PC-3 (cell line): Measurements from ENCODE around the gene METTL26. TPM values are rescaled to one million over a fixed set of nuclear protein-coding genes. Genes with fewer than 3 reads are reported as not detected.

ENCODE experiments used
- ATAC-seq: fragments of 200-7000 bp; cut with Tn5 transposase; 2 replicates; pipeline ENCODE4 v1.9.1; 2020; ENCODE audit warnings: mild to moderate bottlenecking, moderate library complexity
- BruUV-seq: library from RNA; stranded (reverse); fragments of 400-500 nt; replicated peaks from 2 replicates; lab custom pipeline; 2021; lab: Mats Ljungman, UMichigan
- CTCF ChIA-PET: fragments of 300-600 bp; sonication (Branson Sonifier 250); formaldehyde crosslinking; loops from one replicate; lab custom pipeline; 2022; ENCODE audit warnings: antibody characterized with exemption; lab: Charles Lee
- POLR2A ChIA-PET: fragments of 300-600 bp; sonication (Branson Sonifier 250); formaldehyde crosslinking; loops from one replicate; lab custom pipeline; 2022; ENCODE audit warnings: antibody characterized with exemption; ENCODE audit not compliant: unreplicated experiment; lab: Charles Lee
- DNase-seq: peaks from one replicate; pipeline ENCODE4 v3.0.0-alpha.2; 2015
- H2AFZ ChIP-seq: fragments of 300-600 bp; sonication (generic); 2 replicates; pipeline ENCODE4 v1.6.0; 2016; ENCODE audit warnings: antibody characterized with exemption, low read length
- H3F3A ChIP-seq: fragments of 300-600 bp; sonication (generic); one replicate; pipeline ENCODE4 v1.6.0; 2017; ENCODE audit warnings: antibody characterized with exemption, low read length, control low read depth, mild to moderate bottlenecking; ENCODE audit not compliant: unreplicated experiment
- H3K27ac ChIP-seq: fragments of 300-600 bp; sonication (generic); 2 replicates; pipeline ENCODE4 v1.5.1; 2016; ENCODE audit warnings: mild to moderate bottlenecking, low read length
- H3K27me3 ChIP-seq: fragments of 300-600 bp; sonication (generic); 2 replicates; pipeline ENCODE4 v1.6.1; 2016; ENCODE audit warnings: low read length, mixed read lengths
- H3K36me3 ChIP-seq: fragments of 300-600 bp; sonication (generic); 2 replicates; pipeline ENCODE4 v1.6.1; 2016; ENCODE audit warnings: low read depth, mixed run types, low read length, mixed read lengths
- H3K4me1 ChIP-seq: fragments of 300-600 bp; sonication (generic); 2 replicates; pipeline ENCODE4 v1.5.1; 2016; ENCODE audit warnings: low read length; ENCODE audit not compliant: insufficient read depth
- H3K4me2 ChIP-seq: fragments of 300-600 bp; sonication (generic); 2 replicates; pipeline ENCODE4 v1.6.0; 2016; ENCODE audit warnings: low read length
- H3K4me3 ChIP-seq: fragments of 300-600 bp; sonication (generic); 2 replicates; pipeline ENCODE4 v1.5.1; 2016; ENCODE audit warnings: mild to moderate bottlenecking, low read length, mixed read lengths
- H3K79me2 ChIP-seq: fragments of 300-600 bp; sonication (generic); 2 replicates; pipeline ENCODE4 v1.6.1; 2017; ENCODE audit warnings: low read length, mixed read lengths
- H3K9ac ChIP-seq: fragments of 300-600 bp; sonication (generic); 2 replicates; pipeline ENCODE4 v1.6.0; 2016; ENCODE audit warnings: mild to moderate bottlenecking, low read length
- H3K9me2 ChIP-seq: fragments of 300-600 bp; sonication (generic); replicated peaks from 2 replicates; pipeline ENCODE4 v1.6.1; 2016; ENCODE audit warnings: mixed run types, low read length, mixed read lengths
- H3K9me3 ChIP-seq: fragments of 300-600 bp; sonication (generic); 2 replicates; pipeline ENCODE4 v1.6.1; 2016; ENCODE audit warnings: low read length, mixed read lengths
- H4K20me1 ChIP-seq: fragments of 300-600 bp; sonication (generic); 2 replicates; pipeline ENCODE4 v1.6.1; 2016; ENCODE audit warnings: low read length, mixed read lengths
- EZH2 ChIP-seq: fragments of 300-600 bp; sonication (generic); IDR thresholded peaks from one replicate; pipeline ENCODE4 v1.6.1; 2017; ENCODE audit warnings: antibody characterized with exemption, mild to moderate bottlenecking, low read length; ENCODE audit not compliant: unreplicated experiment
- EZH2phosphoT487 ChIP-seq: fragments of 300-600 bp; sonication (generic); IDR thresholded peaks from 2 replicates; pipeline ENCODE4 v1.6.1; 2018; ENCODE audit warnings: mild to moderate bottlenecking, antibody characterized with exemption, low read length, borderline replicate concordance
- intact Hi-C: fragments of 100-400 bp; cut with micrococcal nuclease; formaldehyde crosslinking; loops from 2 replicates; pipeline ENCODE4 v1.9.0; 2023
- total RNA-seq: library from RNA; depleted of rRNA; stranded (reverse); fragments of >200 nt; gene quantifications from 2 replicates; pipeline ENCODE4 v1.2.3, GENCODE V29; 2014
- TF ChIP-seq, protein P1 (sequence below): fragments of 300-600 bp; sonication (generic); conservative IDR thresholded peaks from 2 replicates; pipeline ENCODE4 v1.5.1; 2017; ENCODE audit warnings: antibody characterized with exemption, low read depth, mild to moderate bottlenecking, low read length

METTL26 gene
- total RNA-seq, 1 experiment from 2014 or later, result 179 TPM

DNA sequence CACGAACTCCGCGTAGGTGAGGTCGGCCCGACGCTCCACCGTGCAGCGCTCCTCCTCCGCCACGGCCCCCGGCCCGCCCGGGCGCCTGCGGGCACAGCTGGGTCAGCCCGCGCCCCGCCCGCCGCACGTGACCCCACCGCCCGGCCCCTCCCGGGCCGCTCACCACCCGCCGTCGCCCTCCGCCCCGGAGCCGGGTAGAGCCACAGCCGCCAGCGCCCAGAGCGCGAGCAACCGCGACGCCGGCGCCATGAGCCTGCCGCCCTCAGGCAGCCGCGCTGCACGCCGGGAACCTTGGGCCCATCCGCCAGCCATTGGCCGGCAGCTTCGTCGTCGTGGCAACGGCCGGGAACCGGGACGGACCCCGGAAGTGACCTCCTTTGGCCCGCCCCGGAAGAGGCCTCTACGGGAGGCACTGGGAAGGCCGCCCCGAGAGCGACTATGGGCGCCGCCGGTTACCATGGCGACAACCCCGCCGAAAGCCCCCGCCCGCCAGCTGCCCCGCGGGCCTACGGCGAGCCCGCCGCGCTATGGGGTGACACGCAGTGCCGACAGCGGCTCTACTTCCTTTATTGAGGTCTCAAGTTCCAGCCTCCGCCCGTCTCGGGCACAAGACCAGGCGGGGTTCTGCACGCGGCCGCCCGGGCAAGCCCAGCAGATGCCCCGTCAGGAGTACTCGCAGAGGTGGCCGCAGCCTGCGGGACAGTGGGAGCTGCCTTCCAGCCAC, 48.1 kb upstream of the METTL26 start, which contains the start of gene JMJD8:
TSS of gene JMJD8 (minus strand) at position 264 of the 724 bp plus-strand sequence. CDS start at position 249, 15 bp downstream.
- Histone ChIP-seq H4K20me1 (peaks cover 10% of the 10 kb centered on the region; the same call in 1 of the 2 replicates), H3K36me3 (peaks cover 6% of the 10 kb centered on the region), H3K4me3 (peak within 1 kb of the TSS; percentile 78), H3K79me2 (peaks cover 40% of the 10 kb centered on the region), H3K9ac (peak within 1 kb of the TSS; percentile 68), H3K9me3 (no peaks in the 10 kb centered on the region), H3K27me3 (no peaks in the 10 kb centered on the region), H2AFZ (0 out of 2 replicates have a peak within 1 kb of the TSS, but pooled peaks have one; percentile 50), H3K9me2 (no peaks in the 10 kb centered on the region), H3K4me2 (peak within 1 kb of the TSS; percentile 90), H3F3A (no peaks in the 10 kb centered on the region), H3K4me1 (peaks cover 30% of the 10 kb centered on the region), H3K27ac (peak within 1 kb of the TSS; percentile 53)
- intact Hi-C loops, result no loop called here
- ATAC-seq, result peak; percentile 59
- ChIA-PET CTCF (no interaction called here), POLR2A (no interaction called here)
- no TSS peak for BruUV-seq
- no peak for TF ChIP-seq EZH2phosphoT487
- TF ChIP-seq, protein P1, sequence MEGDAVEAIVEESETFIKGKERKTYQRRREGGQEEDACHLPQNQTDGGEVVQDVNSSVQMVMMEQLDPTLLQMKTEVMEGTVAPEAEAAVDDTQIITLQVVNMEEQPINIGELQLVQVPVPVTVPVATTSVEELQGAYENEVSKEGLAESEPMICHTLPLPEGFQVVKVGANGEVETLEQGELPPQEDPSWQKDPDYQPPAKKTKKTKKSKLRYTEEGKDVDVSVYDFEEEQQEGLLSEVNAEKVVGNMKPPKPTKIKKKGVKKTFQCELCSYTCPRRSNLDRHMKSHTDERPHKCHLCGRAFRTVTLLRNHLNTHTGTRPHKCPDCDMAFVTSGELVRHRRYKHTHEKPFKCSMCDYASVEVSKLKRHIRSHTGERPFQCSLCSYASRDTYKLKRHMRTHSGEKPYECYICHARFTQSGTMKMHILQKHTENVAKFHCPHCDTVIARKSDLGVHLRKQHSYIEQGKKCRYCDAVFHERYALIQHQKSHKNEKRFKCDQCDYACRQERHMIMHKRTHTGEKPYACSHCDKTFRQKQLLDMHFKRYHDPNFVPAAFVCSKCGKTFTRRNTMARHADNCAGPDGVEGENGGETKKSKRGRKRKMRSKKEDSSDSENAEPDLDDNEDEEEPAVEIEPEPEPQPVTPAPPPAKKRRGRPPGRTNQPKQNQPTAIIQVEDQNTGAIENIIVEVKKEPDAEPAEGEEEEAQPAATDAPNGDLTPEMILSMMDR, result no peak
- DNase-seq, result peak; percentile 94

DNA sequence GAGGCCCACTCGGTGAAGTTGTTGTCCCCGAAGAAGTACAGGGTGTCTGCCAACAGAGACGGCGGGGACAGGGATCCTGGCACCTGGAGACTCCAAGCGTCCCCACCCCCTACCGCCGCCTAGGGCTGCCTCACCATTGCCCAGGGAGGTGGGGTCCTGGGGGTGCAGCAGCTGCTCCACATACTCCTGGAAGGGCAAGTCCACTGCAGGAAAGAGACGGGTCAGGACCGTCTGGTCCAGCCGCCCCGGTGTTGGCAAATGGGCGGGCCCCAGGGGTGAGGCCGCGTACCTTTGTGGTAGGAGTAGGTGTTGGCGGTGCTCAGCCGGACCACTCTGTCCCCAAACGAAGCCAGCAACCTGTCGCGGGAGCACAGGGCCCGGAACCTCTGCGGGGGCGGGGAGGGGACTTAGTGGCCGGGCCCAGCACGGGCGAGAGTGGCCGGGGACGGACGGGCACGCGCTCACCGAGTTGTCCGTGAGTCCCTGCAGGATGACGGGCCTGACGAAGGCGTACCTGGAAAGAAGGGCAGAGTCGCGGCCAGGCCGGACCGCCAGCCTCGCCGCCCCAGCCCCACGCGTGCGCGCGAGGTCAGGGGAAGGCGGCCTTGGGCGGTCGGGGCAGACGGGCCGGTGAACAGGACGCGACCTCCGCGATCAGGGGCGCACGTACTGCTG, 47.4 kb upstream of the METTL26 start:
- H3K36me3 ChIP-seq, result peaks cover 6% of the 10 kb centered on the region
- BruUV-seq, result no TSS peak
- peak overlapping the region; percentile 53 for H3K27ac ChIP-seq
- peaks cover 26% of the 10 kb centered on the region for H3K4me1 ChIP-seq
- TF ChIP-seq EZH2, result no peak
- no peaks in the 10 kb centered on the region for H3F3A ChIP-seq
- ChIA-PET POLR2A (no interaction called here), CTCF (no interaction called here)
- H2AFZ ChIP-seq, result no peak overlapping the region
- H3K4me3 ChIP-seq, result peak overlapping the region; percentile 78
- peak overlapping the region; percentile 90 for H3K4me2 ChIP-seq
- peak; percentile 5 for ATAC-seq
- H3K9me2 ChIP-seq, result no peaks in the 10 kb centered on the region
- H3K27me3 ChIP-seq, result no peaks in the 10 kb centered on the region
- intact Hi-C loops, result no loop called here
- H3K9ac ChIP-seq, result peak overlapping the region; percentile 68
- peaks cover 35% of the 10 kb centered on the region for H3K79me2 ChIP-seq
- DNase-seq, result no peak
- H3K9me3 ChIP-seq, result no peaks in the 10 kb centered on the region
- peaks cover 10% of the 10 kb centered on the region; the same call in 1 of the 2 replicates for H4K20me1 ChIP-seq

DNA sequence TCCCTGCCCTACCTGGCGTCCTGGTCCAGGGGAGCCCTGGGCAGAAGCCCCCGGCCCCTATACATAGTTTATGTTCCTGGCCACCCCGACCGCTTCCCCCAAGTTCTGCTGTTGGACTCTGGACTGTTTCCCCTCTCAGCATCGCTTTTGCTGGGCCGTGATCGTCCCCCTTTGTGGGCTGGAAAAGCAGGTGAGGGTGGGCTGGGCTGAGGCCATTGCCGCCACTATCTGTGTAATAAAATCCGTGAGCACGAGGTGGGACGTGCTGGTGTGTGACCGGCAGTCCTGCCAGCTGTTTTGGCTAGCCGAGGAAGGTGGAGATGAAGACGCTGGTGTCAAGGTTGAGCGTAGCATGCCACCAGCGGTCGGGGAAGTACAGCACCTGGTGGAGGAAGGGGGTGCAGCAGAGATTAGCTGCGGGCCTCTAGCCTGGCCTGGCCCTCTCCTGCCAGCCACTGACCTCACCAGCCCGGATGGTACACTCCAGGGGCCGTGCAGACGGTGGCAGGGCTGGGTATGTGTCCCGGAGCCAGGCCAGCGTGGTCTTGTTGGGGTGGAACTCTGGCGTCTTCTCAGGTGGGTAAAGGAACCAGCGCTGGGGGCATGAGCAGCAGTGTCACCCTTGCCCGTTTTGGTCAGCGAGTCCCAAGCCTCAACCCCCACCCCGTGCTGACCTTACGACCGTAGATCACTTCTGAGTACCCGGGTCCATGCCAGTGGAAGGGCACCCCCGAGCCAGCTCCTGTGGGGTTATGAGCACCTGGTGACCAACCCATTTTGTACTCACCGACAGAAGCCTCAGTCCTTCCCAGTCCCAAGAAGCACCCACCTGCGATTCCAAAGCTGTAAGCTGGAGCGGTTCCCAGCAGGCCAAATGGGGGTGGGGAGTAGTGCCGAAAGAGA, 46.6 kb upstream of the METTL26 start:
- intact Hi-C loops, result no loop called here
- Histone ChIP-seq H3K36me3 (peaks cover 6% of the 10 kb centered on the region), H3F3A (no peaks in the 10 kb centered on the region), H4K20me1 (peaks cover 10% of the 10 kb centered on the region; the same call in 1 of the 2 replicates), H3K9ac (peak overlapping the region; percentile 68), H3K27ac (peak overlapping the region; percentile 53; the same call in 1 of the 2 replicates), H3K79me2 (peaks cover 35% of the 10 kb centered on the region), H3K4me3 (peak overlapping the region; percentile 78), H3K9me2 (no peaks in the 10 kb centered on the region), H3K4me2 (peak overlapping the region; percentile 90), H3K4me1 (peaks cover 26% of the 10 kb centered on the region), H3K9me3 (no peaks in the 10 kb centered on the region), H2AFZ (no peak overlapping the region), H3K27me3 (no peaks in the 10 kb centered on the region)
- no peak for DNase-seq
- CTCF ChIA-PET, result no interaction called here
- no peak for ATAC-seq
- TSS peak; percentile 57 for BruUV-seq
- POLR2A ChIA-PET, result no interaction called here
- TF ChIP-seq, protein P1, result no peak
- TF ChIP-seq EZH2phosphoT487 (no peak), EZH2 (no peak)
